Cortex of kidney (tissue), 1 donor: ENCODE data around the gene C1orf174.

Experiments
- DNase-seq: peaks from one replicate; lab custom pipeline; 2025; lab: John Stamatoyannopoulos, UW

C1orf174 gene

DNA sequence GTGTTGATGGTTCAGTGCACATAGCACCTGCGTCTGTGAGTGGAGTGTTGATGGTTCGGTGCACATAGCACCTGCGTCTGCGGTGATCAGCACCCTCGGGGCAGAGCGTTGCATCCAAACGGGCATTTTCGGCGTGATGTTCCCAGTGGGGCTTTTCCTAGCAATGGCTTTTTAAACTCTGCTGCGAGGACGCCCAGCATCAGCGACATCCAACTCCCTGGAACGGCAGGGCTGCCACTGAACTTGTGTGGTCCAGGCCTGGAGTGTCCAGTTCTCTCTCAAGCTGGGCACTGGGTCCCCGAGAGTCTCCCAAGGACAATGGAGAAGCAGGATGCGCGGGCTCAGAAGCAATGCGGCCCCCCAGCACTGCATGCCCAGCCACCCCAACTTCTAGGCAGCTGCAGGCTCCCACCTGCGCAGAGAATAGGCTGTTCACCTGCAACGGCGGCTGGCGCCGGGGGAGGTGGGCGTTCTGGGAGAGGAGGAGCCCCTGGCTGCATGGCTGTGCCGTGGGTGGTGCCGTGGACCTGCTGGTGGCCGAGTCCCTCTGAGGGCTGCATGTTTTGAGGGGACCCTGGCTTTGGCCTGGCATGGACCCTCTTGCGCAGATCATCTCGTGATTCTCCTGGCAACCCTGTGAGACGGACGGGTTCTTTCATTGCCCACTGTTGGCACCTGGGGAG is 10.1 kb upstream of the C1orf174 start:
- no peak for DNase-seq

GRCh38 chr1:3909615-3910014 is 9.5 kb upstream of the C1orf174 start:
- no peak for DNase-seq

- no peak for DNase-seq
Measured at GRCh38 chr1:3908886-3909517, 8.9 kb upstream of the C1orf174 start.

- DNase-seq = no peak
Measured at GRCh38 chr1:3907621-3908165, 7.6 kb upstream of the C1orf174 start.

DNA sequence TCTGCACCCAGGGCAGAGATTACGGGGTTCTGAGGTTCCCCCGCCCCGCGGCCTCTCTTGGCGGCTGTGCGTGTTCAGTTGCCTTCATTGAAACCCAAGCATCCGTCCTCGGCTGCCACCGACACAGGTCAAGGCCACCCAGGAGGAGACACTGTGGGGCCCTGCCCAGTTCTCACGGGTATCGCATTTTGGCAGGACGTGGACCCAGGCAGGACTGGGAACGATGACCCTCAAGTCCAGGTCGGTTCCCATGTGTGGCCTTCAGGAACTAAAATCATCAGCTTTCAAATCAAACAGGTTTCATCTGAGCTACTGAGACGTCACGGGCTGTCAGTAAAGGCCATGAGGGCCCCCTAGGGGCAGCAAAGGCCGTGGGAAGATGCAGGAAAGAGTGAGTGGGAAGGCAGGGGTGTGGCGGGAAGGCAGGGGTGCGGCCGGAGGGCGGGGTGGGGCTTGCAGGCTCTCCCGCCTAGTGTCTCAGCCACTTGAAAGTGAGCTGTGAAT is 7.0 kb upstream of the C1orf174 start:
- no peak for DNase-seq

DNA sequence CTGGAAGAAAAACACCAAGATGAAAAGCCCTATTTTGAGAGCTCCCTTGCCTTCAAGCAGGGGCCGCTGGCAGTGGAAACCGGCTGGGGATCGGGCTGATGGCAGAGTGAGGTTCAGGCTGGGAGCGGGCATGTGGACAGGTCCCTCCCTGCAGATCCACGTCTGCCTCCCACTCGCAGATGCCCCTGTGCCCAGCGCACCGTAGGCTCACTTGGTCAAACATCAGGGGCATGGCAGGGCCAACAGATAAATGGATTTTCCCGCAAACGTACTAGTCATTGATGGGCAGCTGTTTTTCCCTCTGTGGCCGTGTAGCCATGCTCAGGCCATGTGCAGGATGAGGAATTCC is 6.6 kb upstream of the C1orf174 start:
- no peak for DNase-seq

DNA sequence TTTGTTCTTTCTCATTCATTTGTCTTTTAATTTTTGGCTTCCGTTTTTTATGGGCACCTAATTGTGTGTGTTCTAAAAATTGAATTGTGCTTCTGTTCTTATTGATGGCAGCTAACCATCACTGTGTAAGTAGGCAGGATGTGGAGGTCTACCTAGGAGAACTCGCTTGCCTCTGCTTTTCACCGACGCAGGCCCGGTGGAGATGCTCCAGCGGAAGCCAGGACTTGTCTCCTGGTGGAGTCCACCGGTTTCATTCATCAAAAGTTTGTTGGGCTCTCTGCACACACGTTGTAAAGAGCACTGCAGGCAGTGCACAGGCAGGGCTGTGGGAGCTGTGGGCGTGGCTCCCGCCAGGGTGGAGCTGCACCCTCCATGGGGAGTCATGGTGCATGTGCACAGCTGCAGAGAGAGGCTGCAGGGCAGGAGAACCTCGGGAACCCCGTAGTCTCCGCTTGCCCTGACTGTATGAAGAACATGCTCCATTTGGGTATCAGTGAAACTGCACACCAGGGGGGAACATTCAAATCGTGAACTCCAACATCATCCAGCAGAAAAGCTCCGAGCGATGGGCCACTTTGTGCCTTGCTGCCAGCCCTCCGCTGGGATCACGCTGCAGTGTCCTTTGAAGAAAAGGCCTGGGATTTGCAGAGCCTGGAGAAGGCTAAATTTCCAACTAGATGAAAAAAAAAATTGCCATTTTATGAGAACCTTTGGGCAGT is 6.0 kb upstream of the C1orf174 start:
- DNase-seq = no peak

GRCh38 chr1:3905266-3905952 is 5.3 kb upstream of the C1orf174 start:
- no peak for DNase-seq

- no peak for DNase-seq
Measured at GRCh38 chr1:3904843-3905185, 4.7 kb upstream of the C1orf174 start.

DNA sequence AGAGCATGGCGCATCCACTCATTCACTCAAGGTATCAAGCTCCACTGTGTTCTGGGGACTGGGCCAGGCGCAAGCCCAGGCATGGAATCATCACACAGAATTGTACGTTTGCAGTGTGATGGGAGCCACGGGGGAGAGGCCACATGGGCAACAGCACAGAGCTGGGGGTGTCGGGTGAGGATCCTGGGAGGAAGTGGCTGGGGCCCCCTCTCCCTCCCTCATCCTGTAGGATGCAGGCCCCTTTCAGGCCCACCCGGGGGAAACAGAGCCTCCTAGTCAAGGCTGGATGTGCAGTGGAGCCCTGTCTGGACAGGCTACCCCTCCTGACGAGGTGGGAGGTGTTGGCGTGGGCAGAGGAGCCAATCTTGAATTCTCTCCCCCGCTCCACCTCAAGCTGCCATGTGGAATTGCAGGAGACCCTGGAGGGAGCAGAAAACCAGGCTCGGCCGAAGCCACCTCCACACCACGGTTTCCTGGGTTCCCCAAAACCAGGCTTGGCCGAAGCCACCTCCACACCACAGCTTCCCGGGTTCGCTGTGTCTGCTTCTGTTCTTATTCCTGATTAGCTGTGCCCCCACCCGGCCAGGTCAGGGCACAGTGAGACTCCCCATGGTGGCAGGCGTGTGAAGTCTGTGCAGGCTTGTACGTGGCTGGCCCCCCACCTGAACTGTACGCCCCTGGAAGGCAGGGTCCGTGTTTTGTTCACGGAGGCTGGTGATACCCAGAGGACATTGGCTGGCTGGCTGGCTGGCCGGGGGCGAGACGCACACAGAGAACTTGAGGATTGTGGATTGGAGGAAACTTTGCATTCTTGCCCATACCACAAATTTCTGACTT is 4.2 kb upstream of the C1orf174 start:
- DNase-seq = no peak

DNA sequence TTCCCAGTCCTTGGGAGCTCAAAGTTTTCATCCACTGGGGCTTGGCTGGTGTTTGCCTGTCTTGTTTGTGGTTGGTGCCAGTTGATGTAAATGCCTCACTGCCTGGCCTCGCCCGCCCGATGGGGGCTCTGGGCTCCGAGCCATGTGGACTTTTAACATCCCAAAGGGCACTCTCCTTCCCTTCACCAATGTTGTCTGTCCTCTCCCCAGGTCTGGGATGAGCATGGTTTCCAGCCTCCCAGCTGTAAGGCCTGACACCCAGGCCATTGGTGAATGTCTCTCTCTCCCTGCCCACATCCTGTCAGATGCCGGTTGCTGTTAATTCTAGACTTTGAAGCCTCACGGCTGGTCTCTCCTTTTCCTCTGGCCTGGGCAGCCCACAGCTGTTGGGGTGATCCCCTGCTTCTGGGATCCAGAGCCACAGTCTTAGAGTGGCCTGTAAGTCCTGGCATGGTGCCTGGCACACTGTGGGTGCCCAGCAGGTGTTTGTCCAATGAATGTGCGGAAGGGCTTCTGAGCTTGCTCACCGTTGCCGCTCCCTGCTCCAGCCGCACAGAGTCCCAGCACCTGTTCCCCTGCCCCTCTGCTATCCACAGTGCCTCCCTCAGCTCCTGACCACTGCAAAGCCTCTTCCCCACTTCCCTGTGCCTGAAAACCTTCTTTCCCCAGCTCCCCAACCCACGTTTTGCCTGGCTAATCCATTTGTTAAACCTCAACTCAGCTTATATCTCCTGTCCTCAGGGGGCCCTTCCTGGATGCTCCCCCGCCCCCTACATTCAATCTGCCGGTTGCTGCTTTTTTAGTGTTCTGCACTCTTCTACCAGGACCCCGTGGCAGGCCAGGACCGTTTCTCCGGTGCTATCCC is 3.3 kb upstream of the C1orf174 start:
- DNase-seq = no peak

- no peak for DNase-seq
Measured at GRCh38 chr1:3902571-3903091, 2.6 kb upstream of the C1orf174 start.

GRCh38 chr1:3902111-3902511 is 2.0 kb upstream of the C1orf174 start:
- no peak for DNase-seq

DNA sequence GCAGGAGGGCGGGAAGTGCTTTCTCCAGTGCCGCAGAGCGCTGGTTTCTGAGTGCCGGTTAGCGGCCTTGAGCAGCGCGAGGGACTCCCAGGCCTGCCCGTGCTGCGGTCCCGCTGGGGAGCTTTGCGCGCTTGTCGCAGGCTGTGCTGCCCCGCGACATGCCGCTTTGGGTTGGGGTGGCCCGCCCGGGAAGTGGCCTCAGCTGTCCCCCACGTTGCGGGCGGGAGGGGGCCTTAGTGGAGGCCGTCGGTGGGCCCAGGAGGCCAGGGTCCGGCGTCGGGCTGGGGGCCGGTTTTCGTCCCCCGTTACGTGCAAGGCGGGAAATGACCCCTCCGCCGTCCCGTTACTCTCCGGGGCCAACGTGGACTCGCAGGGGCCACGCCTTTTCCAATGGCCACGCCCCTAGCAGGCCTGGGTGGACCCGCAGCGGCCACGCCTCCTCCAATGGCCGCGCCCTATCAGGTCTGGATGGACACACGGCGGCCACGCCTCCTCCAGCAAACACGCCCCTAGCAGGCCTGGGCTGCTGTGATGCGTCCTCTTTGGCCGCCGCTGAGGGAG is 977 bp upstream of the C1orf174 start:
- peak; percentile 67 for DNase-seq

DNA sequence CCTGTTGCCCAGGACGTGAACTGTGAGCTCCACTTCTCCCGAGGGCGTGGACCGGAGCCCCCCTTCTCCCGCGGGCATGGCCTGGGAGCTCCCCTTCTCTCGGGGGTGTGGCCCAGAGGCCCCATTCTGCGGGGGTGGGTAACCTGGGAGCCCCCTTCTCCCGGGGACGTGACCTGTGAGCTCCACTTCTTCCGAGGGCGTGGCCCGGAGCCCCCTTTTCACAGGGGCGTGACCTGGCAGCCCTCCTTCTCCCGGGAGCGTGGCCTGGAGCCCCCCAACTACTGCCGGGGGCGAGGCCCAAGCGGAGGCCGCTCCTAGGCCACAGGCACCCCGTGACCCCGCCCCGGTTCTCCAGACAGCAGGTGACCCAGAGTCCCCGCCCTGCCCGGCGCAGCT is 320 bp downstream of the C1orf174 start:
- DNase-seq = no peak

DNA sequence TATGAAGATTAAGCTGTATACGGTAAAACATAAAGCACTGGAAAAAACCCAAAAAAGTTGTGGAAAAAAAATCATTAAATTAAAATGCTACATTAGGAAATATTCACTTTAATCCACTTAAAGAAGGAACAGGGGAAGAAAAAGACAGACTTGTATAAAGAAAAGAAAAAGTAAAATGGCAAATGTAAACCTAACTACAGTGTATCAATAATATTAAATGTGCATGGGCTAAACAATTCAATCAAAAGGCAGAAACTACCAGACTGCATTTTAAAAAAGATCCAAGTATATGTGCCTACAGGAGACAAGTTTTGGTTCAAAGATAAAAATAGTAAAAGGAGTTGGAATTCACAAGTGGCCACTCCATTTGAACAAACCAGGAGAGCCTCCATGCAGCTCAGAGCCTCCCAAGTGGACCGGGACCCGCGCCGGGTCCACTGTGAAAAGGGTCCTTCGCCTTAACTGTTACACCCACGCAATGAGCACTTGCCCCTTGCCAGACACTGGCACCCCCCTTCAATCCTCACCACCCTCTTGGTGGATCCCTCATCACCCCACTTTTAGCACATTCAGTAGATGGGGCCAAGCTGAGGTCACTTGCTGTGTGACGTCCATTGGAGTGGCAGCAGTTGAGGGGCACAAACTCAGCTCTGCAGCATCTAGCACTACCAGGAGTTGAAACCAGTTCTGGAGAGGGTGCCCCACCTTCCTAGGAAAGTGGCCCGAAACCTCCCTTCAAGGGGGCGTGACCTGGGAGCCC is 898 bp downstream of the C1orf174 start:
- DNase-seq = no peak

- no peak for DNase-seq
Measured at GRCh38 chr1:3898475-3898735, 1.7 kb downstream of the C1orf174 start.

DNA sequence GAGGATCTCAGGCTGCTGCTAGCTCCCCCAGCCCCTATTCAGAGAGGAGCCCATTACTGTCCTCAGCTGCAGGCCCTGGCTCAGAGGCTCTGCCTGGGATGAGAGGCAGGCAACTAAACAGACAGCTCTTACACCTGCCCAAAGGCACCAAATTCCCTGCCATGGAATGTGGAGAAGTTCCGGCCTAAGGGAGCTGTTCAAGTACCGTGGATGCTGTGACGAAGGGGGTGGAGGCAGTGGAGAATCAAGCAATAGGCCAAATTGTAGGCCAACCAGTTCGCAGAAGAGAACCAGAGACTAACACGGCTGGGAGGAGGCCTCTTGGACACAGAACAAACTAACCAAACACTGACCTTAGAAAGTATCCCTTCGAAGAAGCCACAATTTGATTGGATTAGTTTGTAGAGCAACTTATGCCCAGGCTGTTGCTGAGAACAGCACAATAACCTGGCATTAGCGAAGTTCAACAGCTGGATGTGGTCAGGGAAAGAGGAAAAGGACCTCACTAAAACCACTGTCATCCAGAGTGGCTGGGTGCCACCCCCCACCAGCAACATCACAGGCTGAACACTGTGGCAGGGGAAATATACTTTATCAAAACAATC is 3.6 kb downstream of the C1orf174 start:
- no peak for DNase-seq

- DNase-seq = no peak
Measured at GRCh38 chr1:3895951-3896325, 4.1 kb downstream of the C1orf174 start.
